HG02623 (cell line): ENCODE data around the gene CEP131.
"Not testable (repeated sequence)": the region's sequence is repeated elsewhere in the genome, so short reads cannot be mapped to it uniquely, and the experiment has no call there.

Experiments
- ATAC-seq: cut with Tn5 transposase; IDR thresholded peaks from one replicate; pipeline ENCODE4 v1.9.1; 2021; ENCODE audit warnings: moderate library complexity; ENCODE audit not compliant: unreplicated experiment

CEP131 gene

DNA sequence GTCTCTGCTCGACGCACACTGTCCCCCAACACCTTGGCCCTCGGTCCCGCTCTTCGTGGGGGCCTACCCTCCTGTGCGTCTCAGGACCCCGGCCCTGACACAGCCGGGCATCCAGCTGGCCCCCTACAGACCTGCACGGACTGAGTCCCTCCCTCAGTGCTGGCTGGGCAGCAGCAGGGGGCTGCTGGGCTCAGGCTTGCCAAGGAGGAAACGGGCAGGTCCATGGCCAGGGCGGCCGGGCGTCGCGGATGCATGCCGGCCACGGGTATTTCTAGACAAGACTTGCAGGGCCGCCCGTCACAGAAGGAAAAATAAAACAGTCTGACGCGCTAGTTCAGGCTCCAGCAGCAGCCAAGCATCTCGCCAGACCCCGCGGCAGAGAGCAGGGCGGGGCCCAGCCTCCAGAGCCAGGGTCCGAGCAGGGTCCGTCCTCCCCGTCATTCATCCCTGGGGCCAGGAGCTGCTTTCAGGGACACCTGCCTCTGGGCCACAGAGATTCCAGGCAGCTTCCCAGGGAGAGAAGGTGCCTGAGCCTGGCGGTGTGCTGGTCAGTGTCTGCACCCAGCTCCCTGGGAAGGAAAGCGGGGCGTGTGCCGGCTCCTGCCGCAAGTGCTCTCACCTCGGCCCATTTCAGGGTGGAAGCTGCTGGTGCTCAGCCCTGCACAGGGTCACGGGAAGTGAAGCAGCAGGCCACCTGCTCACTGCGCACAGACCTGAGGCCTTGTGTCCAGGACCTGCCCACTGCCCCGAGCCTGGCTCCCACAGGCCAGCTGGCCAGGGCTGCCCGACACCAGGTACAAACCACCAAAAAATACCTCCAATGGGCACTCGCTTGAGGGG, 64.7 kb downstream of the CEP131 start:
- no peak for ATAC-seq

DNA sequence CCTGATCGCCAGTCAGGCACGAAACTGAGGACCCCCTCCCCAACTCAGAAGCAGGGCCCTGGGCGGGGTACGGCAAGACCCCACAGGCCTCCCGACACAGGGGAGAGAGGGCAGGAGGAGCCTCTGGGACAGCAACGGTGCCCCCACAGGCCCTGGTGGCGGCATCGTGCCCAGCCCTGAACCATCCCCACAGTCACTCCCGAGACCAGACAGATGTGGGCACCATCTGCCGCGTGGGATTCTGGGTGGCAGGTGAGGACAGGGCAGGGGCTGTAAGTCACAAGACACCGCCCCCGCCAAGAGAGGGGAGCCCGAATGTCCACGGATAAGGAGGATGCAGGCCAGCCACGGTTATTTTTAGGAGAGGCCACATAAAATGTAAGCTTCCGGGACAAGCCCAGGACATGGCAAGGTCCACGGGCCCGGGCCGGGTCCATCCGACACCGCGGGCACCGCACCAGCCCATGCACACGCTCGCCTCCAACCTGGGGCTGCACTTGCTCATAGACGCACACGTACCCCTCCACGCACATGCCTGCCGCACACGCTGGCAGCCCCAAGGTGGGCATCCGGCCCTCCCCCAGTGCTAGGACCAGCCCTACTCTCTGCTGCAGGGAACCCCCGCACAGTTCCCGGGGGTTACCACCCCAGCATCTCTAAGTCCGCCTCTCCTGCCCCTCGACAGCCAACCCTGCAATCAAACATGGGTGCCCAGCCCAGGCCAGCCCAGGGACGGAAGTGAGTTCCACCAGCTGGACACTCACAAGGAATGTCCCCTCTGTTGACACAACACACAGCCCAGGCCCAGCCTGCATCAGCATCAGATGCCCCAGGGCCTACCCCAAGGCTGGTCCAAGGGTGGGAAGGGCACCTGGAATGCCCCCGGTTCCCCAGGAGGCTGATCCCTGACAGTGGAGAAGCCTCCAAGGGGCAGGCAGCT, 65.6 kb downstream of the CEP131 start:
- ATAC-seq = no peak

DNA sequence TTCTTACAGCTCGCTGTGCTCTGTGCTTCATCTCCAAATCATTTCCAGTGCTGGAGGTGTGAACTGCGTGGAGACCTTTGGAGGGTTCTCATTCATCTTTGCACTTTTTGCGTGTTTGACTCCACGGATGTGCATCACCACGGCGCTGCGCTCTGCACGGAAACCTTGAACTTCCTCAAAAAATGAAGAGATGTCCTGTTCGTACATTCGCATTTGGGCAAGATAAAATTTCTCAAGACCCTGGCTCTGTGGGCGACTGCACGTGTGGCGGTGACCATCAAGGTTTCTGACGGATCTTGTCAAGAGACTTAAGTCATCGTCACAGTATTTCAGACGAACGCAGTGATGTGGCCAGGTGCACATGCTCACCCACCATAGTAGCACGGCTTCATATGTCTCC, 67.8 kb downstream of the CEP131 start:
- no peak for ATAC-seq

DNA sequence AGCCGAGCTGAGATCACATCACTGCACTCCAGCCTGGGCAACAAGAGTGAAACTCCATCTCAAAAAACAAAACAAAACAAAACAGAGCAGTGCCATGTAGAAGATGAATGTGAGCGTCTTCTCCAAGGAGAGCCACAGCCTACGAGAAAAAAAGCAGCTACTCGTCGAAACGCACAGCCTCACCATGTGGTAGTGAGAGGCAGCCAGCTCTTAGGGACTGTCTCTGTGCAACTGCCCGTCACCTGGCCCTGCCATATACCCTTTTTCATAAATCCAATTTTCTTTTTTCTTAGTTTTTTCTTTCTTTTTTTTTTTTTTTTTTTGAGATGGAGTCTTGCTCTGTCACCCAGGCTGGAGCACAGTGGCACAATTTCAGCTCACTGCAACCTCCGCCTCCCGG, 68.7 kb downstream of the CEP131 start:
- ATAC-seq = not testable (repeated sequence)

DNA sequence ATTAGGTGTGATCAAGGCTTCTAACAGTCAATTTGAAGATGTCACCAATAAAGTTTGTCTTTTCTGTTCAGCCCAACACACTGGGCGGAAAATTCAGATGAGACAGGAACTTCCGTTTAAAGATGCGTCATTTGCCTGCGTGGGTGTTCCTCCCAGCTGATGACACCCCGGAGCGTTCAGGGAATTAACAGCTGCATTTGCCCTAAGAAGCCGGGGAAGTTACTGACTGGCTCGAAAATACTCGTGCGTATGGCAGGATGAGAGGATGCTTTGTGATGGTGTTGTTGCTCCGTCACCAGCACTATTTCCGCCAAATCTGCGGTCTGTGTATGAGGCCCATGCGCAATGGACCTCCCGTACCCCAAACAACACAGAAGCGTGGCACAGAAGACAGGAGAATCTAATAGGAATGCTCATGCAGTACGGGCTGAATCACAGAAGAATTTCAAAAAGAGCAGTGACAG, 69.4 kb downstream of the CEP131 start:
- no peak for ATAC-seq

DNA sequence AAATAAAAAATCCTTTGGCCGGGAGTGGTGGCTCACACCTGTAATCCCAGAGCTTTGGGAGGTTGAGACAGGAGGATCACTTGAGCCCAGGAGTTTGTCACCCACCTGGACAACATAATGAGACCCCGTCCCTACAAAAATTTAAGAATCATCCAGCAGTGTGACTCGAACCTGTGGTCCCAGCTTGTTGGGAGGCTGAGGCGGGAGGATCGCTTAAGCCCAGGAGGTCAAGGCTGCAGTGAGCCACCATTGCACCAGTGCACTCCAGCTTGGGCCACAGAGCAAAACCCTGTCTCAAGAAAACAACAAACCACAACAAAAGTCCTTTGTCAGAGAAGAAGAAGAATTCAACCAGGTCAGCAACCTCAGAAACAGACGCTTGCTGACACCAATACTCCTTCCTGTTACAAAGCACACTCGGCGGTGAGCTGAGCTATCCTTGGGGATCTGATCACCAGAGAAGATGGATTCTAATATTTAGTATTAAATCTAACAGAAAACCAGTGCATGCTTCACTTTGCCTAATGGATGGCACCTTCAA, 70.4 kb downstream of the CEP131 start:
- no peak for ATAC-seq

DNA sequence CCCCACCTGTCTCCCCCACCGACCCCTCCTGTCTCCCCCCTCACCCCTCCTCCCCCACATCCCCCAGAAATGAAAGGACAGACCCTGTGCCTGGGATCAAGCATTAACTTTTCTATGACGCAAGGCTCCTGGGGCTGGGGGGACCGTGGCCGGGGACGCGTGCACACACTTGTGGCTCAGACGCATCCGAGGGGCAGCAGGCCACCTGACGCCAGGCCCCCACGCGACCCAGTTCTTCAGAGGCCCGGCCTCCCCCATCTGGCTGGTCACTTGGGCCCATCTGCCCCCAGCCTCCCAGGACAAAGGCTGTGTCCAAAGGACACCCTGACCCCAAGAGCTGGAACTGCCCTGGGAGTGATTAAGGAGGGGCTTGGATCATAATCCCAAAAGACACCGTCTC, 71.5 kb downstream of the CEP131 start:
- no peak for ATAC-seq

DNA sequence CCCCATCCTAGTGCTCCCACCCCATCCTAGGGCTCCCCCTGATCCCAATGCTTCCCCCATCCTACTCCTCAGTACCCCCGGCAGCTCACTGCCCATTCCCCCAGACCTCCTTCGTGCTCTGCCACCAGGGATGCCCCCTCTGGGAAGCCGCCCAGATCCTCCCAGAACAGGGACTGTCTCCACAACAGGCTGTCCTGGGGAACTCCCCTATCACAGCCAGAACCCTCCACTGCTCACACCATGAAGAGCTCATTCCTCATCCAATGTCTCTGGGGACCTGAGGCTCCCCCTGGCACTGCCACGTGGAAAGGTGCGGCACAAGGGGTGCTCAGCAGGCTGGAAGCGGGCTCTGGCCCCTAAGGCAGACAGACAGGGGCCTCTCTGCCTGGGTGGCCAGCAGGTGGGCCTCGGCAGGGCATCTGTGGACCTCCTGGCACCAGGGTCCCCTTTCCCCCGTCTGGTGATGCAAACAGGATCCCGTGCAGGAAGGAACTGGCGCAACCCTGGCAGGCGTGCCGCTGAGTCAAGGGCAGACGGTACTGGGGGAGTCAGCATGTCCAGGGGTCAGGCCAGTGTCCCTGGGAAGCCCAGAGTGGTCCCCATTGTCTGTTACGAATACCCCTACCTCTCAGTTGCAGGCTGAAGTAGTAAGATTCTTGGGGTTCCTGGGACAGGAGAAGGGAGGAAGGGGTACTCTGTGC, 72.2 kb downstream of the CEP131 start:
- no peak for ATAC-seq

DNA sequence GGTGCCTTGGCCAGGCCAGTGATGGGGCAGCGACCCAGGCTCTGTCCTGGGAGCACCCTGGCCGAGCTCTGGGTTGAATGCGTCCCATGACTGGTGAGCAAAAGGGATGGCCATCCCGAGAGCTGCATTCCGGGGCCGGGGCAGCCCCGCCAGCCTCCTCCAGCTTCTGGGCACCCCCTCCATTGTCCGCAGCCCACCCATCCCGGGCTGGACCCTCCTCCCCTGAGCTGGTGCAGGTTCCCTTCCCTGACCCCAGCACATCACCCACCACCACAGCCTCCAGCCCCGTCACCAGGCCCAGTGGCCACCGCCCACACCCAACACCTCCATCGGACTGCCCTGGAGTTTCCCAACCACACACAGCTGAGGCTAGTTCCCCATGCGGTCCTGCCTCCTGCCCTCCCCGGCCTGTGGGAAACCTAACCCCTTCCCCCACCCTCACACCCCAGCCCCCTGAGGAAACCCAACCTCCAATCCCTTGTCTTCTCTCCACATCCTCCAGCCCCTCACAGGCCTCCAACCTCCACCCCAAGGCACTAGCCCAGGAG, 73.7 kb downstream of the CEP131 start:
- no peak for ATAC-seq

DNA sequence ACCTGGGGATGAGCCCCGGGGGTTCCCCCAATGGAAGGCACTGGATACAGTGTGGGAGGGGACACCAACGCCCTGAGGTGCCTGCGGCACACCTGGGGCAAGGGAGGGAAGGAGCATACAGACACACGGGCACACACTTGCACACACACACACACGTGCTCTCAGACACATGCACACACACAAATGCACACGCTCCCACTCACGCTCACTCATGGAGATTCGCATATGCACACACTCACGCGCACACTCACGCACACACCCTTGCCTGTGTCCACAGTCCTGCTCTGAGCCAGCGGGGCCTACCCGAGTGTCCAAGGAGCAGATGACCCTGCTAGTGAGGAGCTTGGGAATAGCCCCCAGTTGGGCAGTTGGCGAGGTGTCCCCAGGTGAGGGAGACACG, 74.2 kb downstream of the CEP131 start:
- ATAC-seq = no peak

DNA sequence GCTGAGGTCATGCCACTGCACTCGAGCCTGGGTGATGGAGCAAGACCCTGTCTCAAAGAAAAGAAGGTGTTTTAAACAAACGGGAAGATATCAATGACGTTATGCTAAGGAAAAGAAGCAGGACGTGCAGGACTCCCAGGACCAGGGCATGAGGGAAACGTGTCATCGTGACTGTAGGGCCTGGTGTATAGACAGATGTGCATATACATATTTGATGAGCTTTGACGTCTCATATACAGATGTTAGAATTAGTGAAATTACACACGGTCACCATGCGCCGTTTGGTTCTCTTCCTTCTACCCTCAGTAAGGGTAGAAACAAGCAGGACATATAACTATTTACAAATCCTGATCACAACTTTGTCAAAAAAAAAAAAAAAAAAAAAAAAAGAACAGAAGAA, 75.1 kb downstream of the CEP131 start:
- no peak for ATAC-seq

DNA sequence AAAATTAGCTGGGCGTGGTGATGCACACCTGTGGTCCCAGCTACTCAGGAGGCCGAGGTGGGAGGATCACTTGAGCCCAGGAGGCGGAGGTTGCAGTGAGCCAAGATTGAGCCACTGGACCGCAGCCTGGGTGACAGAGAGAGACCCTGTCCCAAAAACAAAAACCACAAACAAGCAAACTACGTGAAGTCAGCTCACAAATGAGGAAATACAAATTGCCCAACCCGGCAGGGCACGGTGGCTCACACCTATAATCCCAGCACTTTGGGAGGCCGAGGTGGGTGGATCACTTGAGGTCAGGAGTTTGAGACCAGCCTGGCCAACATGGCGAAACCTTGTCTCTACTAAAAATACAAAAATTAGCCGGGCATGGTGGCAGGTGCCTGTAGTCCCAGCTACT, 76.6 kb downstream of the CEP131 start:
- not testable (repeated sequence) for ATAC-seq

DNA sequence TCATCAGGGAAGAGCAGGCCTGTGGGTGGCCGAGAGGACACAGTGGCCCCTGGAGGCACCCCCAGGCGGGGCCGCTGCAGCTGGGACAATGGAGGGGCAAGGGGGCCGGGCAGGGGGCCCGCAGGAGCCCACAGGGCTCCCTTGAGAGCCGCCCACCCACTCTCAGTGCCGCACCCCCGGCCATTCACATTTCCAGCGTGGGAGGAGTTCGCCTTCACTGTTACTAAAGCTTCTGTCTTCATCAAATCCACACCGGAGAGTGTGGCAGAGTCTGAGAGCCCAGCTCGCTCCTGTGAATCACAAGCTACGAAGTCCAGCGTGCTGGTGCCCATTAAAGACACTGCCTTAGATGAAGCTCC, 78.4 kb downstream of the CEP131 start:
- no peak for ATAC-seq

DNA sequence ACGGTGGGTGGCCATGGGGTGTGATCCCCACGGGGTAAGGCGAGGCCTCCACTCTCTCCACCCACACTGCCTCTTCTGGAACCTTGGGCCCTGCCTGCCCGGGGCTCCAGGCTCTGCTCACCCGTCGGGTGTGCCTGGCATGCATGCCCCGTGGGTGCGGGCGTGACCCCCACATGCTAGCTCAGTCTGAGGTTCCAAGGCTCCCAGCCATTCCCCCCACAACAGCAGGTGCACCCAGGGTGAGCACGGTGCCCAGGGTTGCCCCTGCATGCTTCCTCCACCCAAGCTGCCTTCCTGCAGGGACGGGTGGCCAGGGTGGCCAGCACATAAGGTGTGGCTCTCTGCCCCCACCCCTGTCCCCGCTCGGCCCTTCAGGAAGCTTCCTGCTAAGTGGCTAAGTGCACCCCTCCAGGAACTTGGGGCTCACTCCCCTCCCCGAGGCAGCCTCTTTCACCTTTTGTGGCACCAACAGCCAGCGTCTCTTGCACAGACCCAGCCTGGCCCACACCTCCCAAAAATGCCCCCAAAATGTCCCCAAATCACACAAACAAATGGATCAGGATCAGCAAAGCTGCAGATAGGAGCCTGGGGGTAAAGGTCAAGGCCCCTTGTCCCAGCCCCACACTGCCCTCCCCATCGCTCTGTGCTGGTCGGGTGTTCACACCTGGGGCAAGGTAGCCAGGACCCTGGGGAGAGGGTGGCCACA, 78.9 kb downstream of the CEP131 start:
- ATAC-seq = no peak

DNA sequence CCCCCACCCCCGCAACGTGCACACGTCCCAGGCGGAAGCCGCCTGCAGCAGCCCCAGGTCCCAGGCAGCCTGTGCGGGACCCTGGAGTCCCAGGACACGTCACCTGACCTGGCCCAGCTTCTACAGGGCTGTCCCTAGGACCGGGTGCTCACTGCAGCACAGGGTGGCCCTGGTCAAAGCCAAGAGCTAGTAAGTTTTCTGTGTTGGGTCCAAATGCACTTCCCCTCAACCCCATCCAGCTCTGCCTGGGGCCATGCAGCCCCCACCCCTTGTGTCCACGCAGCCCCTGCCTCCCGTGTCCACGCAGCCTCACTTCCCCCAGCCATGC, 79.6 kb downstream of the CEP131 start:
- ATAC-seq = no peak

DNA sequence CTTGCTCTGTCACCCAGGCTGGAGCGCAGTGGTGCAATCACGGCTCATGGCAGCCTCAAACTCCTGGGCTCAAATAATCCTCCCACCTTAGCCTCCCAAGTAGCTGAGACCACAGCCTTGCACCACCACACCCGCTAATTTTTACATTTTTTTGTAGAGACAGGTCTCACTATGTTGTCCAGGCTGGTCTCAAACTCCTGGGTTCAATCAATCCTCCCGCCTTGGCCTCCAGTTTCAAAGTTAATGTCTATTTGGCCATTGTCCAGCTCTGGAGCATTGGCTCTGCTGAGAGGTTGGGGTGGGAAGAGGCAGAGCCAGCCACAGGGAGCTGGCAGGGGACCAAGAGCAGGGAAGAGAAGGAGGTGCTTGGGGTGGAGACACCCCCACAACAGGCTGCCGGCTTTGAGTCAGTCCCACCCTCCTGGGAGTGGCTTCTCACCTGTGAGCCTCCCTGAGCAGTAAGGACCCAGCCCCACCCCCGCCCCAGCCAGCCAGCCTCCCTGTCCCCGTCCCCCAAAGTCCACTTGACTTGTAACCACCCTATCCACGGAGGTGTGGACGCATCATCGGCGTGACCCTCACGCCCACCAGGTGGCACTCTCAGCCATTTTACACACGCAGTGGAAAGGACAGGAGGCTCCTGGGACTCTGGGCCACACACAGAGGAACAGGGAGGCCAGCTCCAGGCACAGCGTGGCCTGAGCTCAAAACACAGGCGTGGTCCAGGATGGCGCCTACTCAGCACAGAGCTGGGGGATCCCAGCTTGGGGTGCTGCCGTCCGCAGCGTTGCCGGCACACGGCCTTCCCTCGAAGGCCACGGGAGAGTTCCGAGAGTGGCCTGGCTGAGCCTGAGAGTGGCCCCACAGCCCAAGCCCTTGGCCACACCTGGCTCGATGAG, 80.2 kb downstream of the CEP131 start:
- no peak for ATAC-seq

DNA sequence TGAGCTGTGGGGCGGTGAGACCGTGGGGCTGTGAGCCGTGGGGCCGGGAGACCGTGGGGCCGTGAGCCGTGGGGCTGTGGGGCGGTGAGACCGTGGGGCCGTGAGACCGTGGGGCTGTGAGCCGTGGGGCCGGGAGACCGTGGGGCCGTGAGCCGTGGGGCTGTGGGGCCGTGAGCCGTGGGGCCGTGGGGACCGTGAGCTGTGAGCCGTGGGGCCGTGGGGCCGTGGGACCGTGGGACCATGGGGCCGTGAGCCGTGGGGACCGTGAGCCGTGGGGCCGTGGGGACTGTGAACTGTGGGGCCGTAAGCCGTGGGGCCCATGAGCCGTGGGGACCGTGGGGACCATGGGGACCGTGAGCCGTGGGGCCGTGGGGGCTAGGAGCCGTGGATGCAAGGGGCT, 82.1 kb downstream of the CEP131 start:
- no peak for ATAC-seq

DNA sequence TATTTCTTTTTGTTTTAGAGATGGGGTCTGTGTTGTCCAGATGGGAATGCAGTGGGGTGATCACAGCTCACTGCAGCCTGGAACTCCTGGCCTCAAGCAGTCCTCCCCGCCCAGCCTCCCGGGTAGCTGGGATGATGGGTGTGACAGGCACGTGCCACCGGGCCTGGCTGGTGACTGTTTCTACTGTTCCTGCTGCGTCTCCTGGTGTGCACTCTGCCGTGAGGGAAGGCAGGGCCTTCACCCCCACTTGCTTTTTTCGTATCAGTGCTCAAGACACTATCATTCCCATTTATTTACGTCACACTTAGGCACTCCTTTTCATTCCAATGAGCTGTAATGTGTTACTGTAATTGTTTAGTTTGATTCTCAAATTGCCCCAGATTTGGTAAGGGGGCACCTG, 82.7 kb downstream of the CEP131 start:
- ATAC-seq = no peak
